PC-3 (cell line): ENCODE measurements around the gene MOB3A.

Experiments
- EZH2 ChIP-seq: fragments of 300-600 bp; sonication (generic); IDR thresholded peaks from one replicate; pipeline ENCODE4 v1.6.1; 2017; ENCODE audit warnings: antibody characterized with exemption, mild to moderate bottlenecking, low read length; ENCODE audit not compliant: unreplicated experiment
- EZH2phosphoT487 ChIP-seq: fragments of 300-600 bp; sonication (generic); IDR thresholded peaks from 2 replicates; pipeline ENCODE4 v1.6.1; 2018; ENCODE audit warnings: mild to moderate bottlenecking, antibody characterized with exemption, low read length, borderline replicate concordance
- TF ChIP-seq, protein P1 (sequence below): fragments of 300-600 bp; sonication (generic); conservative IDR thresholded peaks from 2 replicates; pipeline ENCODE4 v1.5.1; 2017; ENCODE audit warnings: antibody characterized with exemption, low read depth, mild to moderate bottlenecking, low read length

DNA sequence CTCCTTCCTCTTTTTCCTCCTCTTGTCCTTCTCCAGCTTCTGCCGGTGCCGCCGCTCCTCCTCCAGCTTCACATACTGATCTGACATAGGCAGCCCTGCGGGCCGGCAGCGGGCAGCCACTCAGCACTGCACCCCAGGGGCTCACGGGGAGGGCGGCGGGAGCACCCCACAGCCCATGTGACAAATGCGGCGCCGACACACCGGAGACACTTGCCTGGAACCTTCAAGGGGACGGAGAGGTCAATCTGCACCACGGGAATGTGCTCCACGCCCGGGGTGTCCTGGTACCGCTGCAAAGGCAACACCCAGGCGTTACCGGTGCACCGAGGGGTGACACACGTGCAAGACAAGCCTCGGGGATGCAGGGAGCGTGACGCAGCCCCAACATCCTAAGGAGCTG lies 19.2 kb upstream of the MOB3A start:
- TF ChIP-seq, protein P1, sequence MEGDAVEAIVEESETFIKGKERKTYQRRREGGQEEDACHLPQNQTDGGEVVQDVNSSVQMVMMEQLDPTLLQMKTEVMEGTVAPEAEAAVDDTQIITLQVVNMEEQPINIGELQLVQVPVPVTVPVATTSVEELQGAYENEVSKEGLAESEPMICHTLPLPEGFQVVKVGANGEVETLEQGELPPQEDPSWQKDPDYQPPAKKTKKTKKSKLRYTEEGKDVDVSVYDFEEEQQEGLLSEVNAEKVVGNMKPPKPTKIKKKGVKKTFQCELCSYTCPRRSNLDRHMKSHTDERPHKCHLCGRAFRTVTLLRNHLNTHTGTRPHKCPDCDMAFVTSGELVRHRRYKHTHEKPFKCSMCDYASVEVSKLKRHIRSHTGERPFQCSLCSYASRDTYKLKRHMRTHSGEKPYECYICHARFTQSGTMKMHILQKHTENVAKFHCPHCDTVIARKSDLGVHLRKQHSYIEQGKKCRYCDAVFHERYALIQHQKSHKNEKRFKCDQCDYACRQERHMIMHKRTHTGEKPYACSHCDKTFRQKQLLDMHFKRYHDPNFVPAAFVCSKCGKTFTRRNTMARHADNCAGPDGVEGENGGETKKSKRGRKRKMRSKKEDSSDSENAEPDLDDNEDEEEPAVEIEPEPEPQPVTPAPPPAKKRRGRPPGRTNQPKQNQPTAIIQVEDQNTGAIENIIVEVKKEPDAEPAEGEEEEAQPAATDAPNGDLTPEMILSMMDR = no peak
- TF ChIP-seq EZH2 (no peak), EZH2phosphoT487 (no peak)
